ENCODE data around the gene EHD3. TPM values are rescaled to one million over a fixed set of nuclear protein-coding genes. Genes with fewer than 3 reads are reported as not detected.

The EHD3 gene
- total RNA-seq, 5 donors from 2014 or later (not counting 1 experiment from before 2014, with no cell fraction given), result 2.9 to 4.2 (median 4.0) TPM

GRCh38 chr2:31207790-31208189 is 26.2 kb upstream of the EHD3 start:
- H3K27ac ChIP-seq (ENCODE audit: low read length), result no peak overlapping the region
- ChIA-PET CTCF (no interaction called here), POLR2A (no interaction called here)
- Mint-ChIP-seq H3K4me1 (no peaks in the 10 kb centered on the region), H3K27me3 (no peaks in the 10 kb centered on the region), H3K9me3 (no peaks in the 10 kb centered on the region), H3K27ac (no peak overlapping the region), H3K4me3 (no peak overlapping the region), H3K36me3 (peaks cover 5% of the 10 kb centered on the region)
- DNase-seq (no peak), ATAC-seq (replicated peaks in 1 of 4) (no peak)
- WGBS (ENCODE audit: insufficient coverage), result 0% methylated on average over 1 of the region's 2 CpGs
- no peak overlapping the region for H3K4me3 ChIP-seq (ENCODE audit: control insufficient read depth in 1 of 2, extremely low read depth in 1 of 2, low read length in 1 of 2)
- no peaks in the 10 kb centered on the region for H3K27me3 ChIP-seq (replicated peaks in 1 of 2; ENCODE audit: control insufficient read depth in 2 of 2, extremely low read depth in 1 of 2, insufficient read depth in 2 of 2, low read length in 1 of 2)
- no peaks in the 10 kb centered on the region for H3K36me3 ChIP-seq (ENCODE audit: control insufficient read depth in 2 of 2, extremely low read depth in 1 of 2, insufficient read depth in 1 of 2, low read length in 1 of 2)
- H3K9me3 ChIP-seq, result no peaks in the 10 kb centered on the region
- no peaks in the 10 kb centered on the region for H3K4me1 ChIP-seq (ENCODE audit: control insufficient read depth in 1 of 2, extremely low read depth in 1 of 2, insufficient read depth in 2 of 2, low read length in 2 of 2)

- Histone ChIP-seq H3K4me3 (ENCODE audit: control insufficient read depth in 1 of 2, extremely low read depth in 1 of 2, low read length in 1 of 2) (no peak overlapping the region), H3K4me1 (ENCODE audit: control insufficient read depth in 1 of 2, extremely low read depth in 1 of 2, insufficient read depth in 2 of 2, low read length in 2 of 2) (no peaks in the 10 kb centered on the region), H3K27me3 (replicated peaks in 1 of 2; ENCODE audit: control insufficient read depth in 2 of 2, extremely low read depth in 1 of 2, insufficient read depth in 2 of 2, low read length in 1 of 2) (no peaks in the 10 kb centered on the region), H3K9me3 (no peaks in the 10 kb centered on the region), H3K36me3 (ENCODE audit: control insufficient read depth in 2 of 2, extremely low read depth in 1 of 2, insufficient read depth in 1 of 2, low read length in 1 of 2) (no peaks in the 10 kb centered on the region), H3K27ac (ENCODE audit: low read length) (no peak overlapping the region)
- ATAC-seq (replicated peaks in 1 of 4) (no peak), DNase-seq (no peak)
- no CpG with 5 or more reads among the region's 1 CpG for WGBS (ENCODE audit: insufficient coverage)
- Mint-ChIP-seq H3K4me3 (no peak overlapping the region), H3K36me3 (peaks cover 5% of the 10 kb centered on the region), H3K27me3 (no peaks in the 10 kb centered on the region), H3K9me3 (no peaks in the 10 kb centered on the region), H3K27ac (no peak overlapping the region), H3K4me1 (no peaks in the 10 kb centered on the region)
- ChIA-PET CTCF (no interaction called here), POLR2A (interaction anchor here in 1 of 2 donors (0.6 kb wide), 1 partner anchor 1477 kb away, joined by 7 read pairs; no protein-coding TSS in a partner anchor)
Measured at GRCh38 chr2:31208240-31208639, 25.7 kb upstream of the EHD3 start.

- Mint-ChIP-seq H3K36me3 (no peaks in the 10 kb centered on the region), H3K9me3 (no peaks in the 10 kb centered on the region), H3K4me1 (peaks cover 9 to 19% (median 14%) of the 10 kb centered on the region in 3 donors), H3K4me3 (no peak overlapping the region), H3K27me3 (no peaks in the 10 kb centered on the region), H3K27ac (no peak overlapping the region)
- 72% methylated on average over 4 of the region's 9 CpGs for WGBS (ENCODE audit: insufficient coverage)
- ChIA-PET POLR2A (no interaction called here), CTCF (no interaction called here)
- no peak overlapping the region for H3K4me3 ChIP-seq (ENCODE audit: control insufficient read depth in 1 of 2, extremely low read depth in 1 of 2, low read length in 1 of 2)
- H3K27ac ChIP-seq (ENCODE audit: low read length), result no peak overlapping the region
- H3K9me3 ChIP-seq, result no peaks in the 10 kb centered on the region
- ATAC-seq (replicated peaks in 1 of 4) (no peak), DNase-seq (no peak)
- H3K4me1 ChIP-seq (ENCODE audit: control insufficient read depth in 1 of 2, extremely low read depth in 1 of 2, insufficient read depth in 2 of 2, low read length in 2 of 2), result peaks cover 4 to 20% of the 10 kb centered on the region in 2 experiments
- H3K27me3 ChIP-seq (replicated peaks in 1 of 2; ENCODE audit: control insufficient read depth in 2 of 2, extremely low read depth in 1 of 2, insufficient read depth in 2 of 2, low read length in 1 of 2), result no peaks in the 10 kb centered on the region
- H3K36me3 ChIP-seq (ENCODE audit: control insufficient read depth in 2 of 2, extremely low read depth in 1 of 2, insufficient read depth in 1 of 2, low read length in 1 of 2), result no peaks in the 10 kb centered on the region
Measured at GRCh38 chr2:31212659-31213600, 21.0 kb upstream of the EHD3 start.

- no peak for ATAC-seq (replicated peaks in 1 of 4)
- H3K27me3 ChIP-seq (replicated peaks in 1 of 2; ENCODE audit: control insufficient read depth in 2 of 2, extremely low read depth in 1 of 2, insufficient read depth in 2 of 2, low read length in 1 of 2), result no peaks in the 10 kb centered on the region
- H3K27ac ChIP-seq (ENCODE audit: low read length), result no peak overlapping the region
- H3K9me3 Mint-ChIP-seq, result no peaks in the 10 kb centered on the region
- peak overlapping the region in 1 of 2 donors; percentile 7 for H3K27ac Mint-ChIP-seq
- H3K4me1 ChIP-seq (ENCODE audit: control insufficient read depth in 1 of 2, extremely low read depth in 1 of 2, insufficient read depth in 2 of 2, low read length in 2 of 2), result peaks cover 4 to 20% of the 10 kb centered on the region in 2 experiments
- no CpG with 5 or more reads among the region's 4 CpGs for WGBS (ENCODE audit: insufficient coverage)
- H3K4me1 Mint-ChIP-seq, result peaks cover 9 to 19% (median 16%) of the 10 kb centered on the region in 3 donors
- H3K36me3 Mint-ChIP-seq, result no peaks in the 10 kb centered on the region
- H3K36me3 ChIP-seq (ENCODE audit: control insufficient read depth in 2 of 2, extremely low read depth in 1 of 2, insufficient read depth in 1 of 2, low read length in 1 of 2), result no peaks in the 10 kb centered on the region
- no peak overlapping the region for H3K4me3 Mint-ChIP-seq
- no peaks in the 10 kb centered on the region for H3K27me3 Mint-ChIP-seq
- no peak overlapping the region for H3K4me3 ChIP-seq (ENCODE audit: control insufficient read depth in 1 of 2, extremely low read depth in 1 of 2, low read length in 1 of 2)
- POLR2A ChIA-PET, result no interaction called here
- CTCF ChIA-PET, result no interaction called here
- no peaks in the 10 kb centered on the region for H3K9me3 ChIP-seq
- DNase-seq, result no peak
Measured at GRCh38 chr2:31213601-31214443, 20.1 kb upstream of the EHD3 start.

GRCh38 chr2:31214444-31214915 is 19.5 kb upstream of the EHD3 start:
- peaks cover 4 to 20% of the 10 kb centered on the region in 2 experiments for H3K4me1 ChIP-seq (ENCODE audit: control insufficient read depth in 1 of 2, extremely low read depth in 1 of 2, insufficient read depth in 2 of 2, low read length in 2 of 2)
- ATAC-seq (replicated peaks in 1 of 4), result no peak
- ChIA-PET CTCF (no interaction called here), POLR2A (no interaction called here)
- peak overlapping the region in 1 of 2 donors; percentile 7 for H3K27ac Mint-ChIP-seq
- no peaks in the 10 kb centered on the region for H3K9me3 Mint-ChIP-seq
- no peaks in the 10 kb centered on the region for H3K36me3 ChIP-seq (ENCODE audit: control insufficient read depth in 2 of 2, extremely low read depth in 1 of 2, insufficient read depth in 1 of 2, low read length in 1 of 2)
- no peak overlapping the region for H3K4me3 Mint-ChIP-seq
- peaks cover 0 to 6% of the 10 kb centered on the region in 2 experiments for H3K27me3 ChIP-seq (replicated peaks in 1 of 2; ENCODE audit: control insufficient read depth in 2 of 2, extremely low read depth in 1 of 2, insufficient read depth in 2 of 2, low read length in 1 of 2)
- WGBS (ENCODE audit: insufficient coverage), result 90% methylated on average over 6 of the region's 8 CpGs
- H3K27ac ChIP-seq (ENCODE audit: low read length), result no peak overlapping the region
- no peak overlapping the region for H3K4me3 ChIP-seq (ENCODE audit: control insufficient read depth in 1 of 2, extremely low read depth in 1 of 2, low read length in 1 of 2)
- H3K4me1 Mint-ChIP-seq, result peaks cover 9 to 19% (median 18%) of the 10 kb centered on the region in 3 donors
- peaks cover 0 to 3% of the 10 kb centered on the region in 2 donors for H3K27me3 Mint-ChIP-seq
- H3K36me3 Mint-ChIP-seq, result no peaks in the 10 kb centered on the region
- no peak for DNase-seq
- no peaks in the 10 kb centered on the region for H3K9me3 ChIP-seq

GRCh38 chr2:31216734-31217133 is 17.2 kb upstream of the EHD3 start:
- CTCF ChIA-PET, result no interaction called here
- ATAC-seq (replicated peaks in 1 of 4), result no peak
- WGBS (ENCODE audit: insufficient coverage), result 37% methylated on average over 5 of the region's 5 CpGs

More at GRCh38 chr2:31216734-31217133, 17.2 kb upstream of the EHD3 start:
- H3K27me3 Mint-ChIP-seq, result peaks cover 4 to 8% of the 10 kb centered on the region in 2 donors
- Histone ChIP-seq H3K36me3 (ENCODE audit: control insufficient read depth in 2 of 2, extremely low read depth in 1 of 2, insufficient read depth in 1 of 2, low read length in 1 of 2) (no peaks in the 10 kb centered on the region), H3K9me3 (no peaks in the 10 kb centered on the region), H3K4me3 (ENCODE audit: control insufficient read depth in 1 of 2, extremely low read depth in 1 of 2, low read length in 1 of 2) (no peak overlapping the region), H3K27me3 (replicated peaks in 1 of 2; ENCODE audit: control insufficient read depth in 2 of 2, extremely low read depth in 1 of 2, insufficient read depth in 2 of 2, low read length in 1 of 2) (peaks cover 0 to 6% of the 10 kb centered on the region in 2 experiments), H3K27ac (ENCODE audit: low read length) (no peak overlapping the region), H3K4me1 (ENCODE audit: control insufficient read depth in 1 of 2, extremely low read depth in 1 of 2, insufficient read depth in 2 of 2, low read length in 2 of 2) (peaks cover 4 to 21% of the 10 kb centered on the region in 2 experiments)
- POLR2A ChIA-PET, result no interaction called here
- H3K4me1 Mint-ChIP-seq, result peaks cover 9 to 20% (median 19%) of the 10 kb centered on the region in 3 donors
- H3K27ac Mint-ChIP-seq, result no peak overlapping the region
- H3K4me3 Mint-ChIP-seq, result no peak overlapping the region
- no peak for DNase-seq
- H3K9me3 Mint-ChIP-seq, result no peaks in the 10 kb centered on the region
- no peaks in the 10 kb centered on the region for H3K36me3 Mint-ChIP-seq

Data from T-cell (primary cell).